ENCODE results near the gene ASCC2.

The ASCC2 gene

DNA sequence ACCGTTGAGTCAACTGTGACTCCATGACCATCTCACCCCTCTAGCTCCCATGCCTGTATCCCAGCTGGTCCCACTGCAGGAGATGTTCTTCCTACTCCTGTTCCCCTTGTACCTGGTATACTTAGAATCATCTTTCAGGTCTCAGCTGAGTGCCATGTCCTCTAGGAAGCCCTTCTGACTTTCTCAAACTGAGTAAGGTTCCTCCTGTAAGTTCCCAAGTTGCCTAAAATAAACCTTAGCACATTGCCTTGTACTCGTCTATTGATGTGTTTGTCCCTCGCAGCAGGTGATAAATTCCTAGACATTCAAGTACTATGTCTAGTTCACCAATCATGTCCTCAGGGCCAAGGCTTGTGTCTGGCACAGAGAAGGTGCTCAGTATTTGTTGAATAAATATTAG, 18.4 kb upstream of the ASCC2 start:
- H3K4me3 ChIP-seq (ENCODE audit: control insufficient read depth, low read depth, low read length): no peak overlapping the region
- TF ChIP-seq, protein P1, sequence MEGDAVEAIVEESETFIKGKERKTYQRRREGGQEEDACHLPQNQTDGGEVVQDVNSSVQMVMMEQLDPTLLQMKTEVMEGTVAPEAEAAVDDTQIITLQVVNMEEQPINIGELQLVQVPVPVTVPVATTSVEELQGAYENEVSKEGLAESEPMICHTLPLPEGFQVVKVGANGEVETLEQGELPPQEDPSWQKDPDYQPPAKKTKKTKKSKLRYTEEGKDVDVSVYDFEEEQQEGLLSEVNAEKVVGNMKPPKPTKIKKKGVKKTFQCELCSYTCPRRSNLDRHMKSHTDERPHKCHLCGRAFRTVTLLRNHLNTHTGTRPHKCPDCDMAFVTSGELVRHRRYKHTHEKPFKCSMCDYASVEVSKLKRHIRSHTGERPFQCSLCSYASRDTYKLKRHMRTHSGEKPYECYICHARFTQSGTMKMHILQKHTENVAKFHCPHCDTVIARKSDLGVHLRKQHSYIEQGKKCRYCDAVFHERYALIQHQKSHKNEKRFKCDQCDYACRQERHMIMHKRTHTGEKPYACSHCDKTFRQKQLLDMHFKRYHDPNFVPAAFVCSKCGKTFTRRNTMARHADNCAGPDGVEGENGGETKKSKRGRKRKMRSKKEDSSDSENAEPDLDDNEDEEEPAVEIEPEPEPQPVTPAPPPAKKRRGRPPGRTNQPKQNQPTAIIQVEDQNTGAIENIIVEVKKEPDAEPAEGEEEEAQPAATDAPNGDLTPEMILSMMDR (IDR thresholded peaks at IDR 0.05; ENCODE audit: control insufficient read depth, insufficient read depth, low read depth, low read length, missing control alignments): no peak
- no peak for DNase-seq (ENCODE audit: low read depth)

DNA sequence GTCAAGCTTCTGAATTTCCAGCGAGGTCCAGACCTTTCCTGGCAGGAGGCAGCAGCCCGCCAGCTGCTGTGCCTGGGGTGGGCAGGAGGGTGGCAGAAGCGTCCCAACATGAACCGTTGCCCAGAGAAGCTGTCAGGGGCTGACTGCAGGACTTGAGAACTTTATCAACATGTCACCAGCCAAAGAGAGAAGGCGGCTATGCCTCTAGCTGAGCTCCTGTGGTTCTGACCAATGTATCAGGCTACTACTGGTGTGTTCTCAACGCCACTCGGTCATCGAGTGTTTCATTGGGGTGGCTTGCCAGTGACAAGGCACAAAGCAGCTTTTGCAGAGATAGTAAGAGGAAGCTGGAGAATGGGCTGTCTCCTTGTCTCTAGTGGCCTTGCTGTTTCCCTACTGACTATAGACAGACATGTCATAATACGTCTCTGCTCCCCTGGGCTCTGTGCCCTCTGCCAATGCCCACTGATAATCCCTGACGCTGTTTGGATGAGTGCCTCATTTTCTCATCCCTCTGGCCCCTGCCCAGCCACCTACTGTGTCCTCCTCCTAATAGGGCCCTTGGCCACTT, 17.6 kb upstream of the ASCC2 start:
- TF ChIP-seq, protein P1 (IDR thresholded peaks at IDR 0.05; ENCODE audit: control insufficient read depth, insufficient read depth, low read depth, low read length, missing control alignments): no peak
- no peak for DNase-seq (ENCODE audit: low read depth)
- no peak overlapping the region for H3K4me3 ChIP-seq (ENCODE audit: control insufficient read depth, low read depth, low read length)

DNA sequence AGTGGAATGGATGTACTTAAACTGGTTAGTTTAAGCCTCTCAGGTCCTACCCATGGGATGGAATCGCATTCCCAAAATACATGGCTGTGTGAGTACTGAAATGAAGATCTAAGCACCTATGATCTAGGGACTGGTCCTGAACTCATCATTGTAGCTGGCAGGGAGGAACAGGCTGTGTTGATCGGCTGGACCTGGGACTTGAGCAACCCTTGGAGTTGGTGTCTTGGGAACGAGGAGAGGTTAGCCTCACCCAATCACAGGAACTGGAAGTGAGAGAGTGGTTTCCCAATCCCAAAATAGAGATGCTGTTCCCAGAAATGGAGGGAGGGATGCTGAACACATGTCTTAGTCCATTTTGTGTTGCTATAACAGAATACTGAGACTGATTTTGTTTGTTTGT, 16.4 kb upstream of the ASCC2 start:
- no peak for DNase-seq (ENCODE audit: low read depth)
- H3K4me3 ChIP-seq (ENCODE audit: control insufficient read depth, low read depth, low read length): no peak overlapping the region
- TF ChIP-seq, protein P1 (IDR thresholded peaks at IDR 0.05; ENCODE audit: control insufficient read depth, insufficient read depth, low read depth, low read length, missing control alignments): no peak

DNA sequence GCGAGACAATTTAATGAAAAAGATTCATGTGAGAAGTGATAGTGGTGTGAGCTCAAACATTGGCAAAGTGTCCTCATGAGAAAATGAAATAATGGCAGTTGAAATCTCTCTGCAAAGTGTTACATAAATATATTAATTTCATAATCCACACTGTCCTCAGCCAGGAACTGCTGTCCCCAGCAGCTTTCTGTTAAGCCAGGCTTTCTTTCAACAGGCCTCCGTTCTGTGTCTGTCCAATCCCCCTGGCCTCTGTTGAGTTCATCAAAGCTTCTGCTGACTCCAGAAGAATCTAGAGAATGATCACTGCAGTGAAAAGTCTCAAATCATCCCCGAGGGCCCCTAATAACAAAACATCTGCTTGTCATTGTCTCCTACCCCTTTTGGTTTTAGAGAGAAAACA, 10.0 kb upstream of the ASCC2 start:
- TF ChIP-seq, protein P1 (IDR thresholded peaks at IDR 0.05; ENCODE audit: control insufficient read depth, insufficient read depth, low read depth, low read length, missing control alignments): no peak
- no peak for DNase-seq (ENCODE audit: low read depth)
- H3K4me3 ChIP-seq (ENCODE audit: control insufficient read depth, low read depth, low read length): no peak overlapping the region

DNA sequence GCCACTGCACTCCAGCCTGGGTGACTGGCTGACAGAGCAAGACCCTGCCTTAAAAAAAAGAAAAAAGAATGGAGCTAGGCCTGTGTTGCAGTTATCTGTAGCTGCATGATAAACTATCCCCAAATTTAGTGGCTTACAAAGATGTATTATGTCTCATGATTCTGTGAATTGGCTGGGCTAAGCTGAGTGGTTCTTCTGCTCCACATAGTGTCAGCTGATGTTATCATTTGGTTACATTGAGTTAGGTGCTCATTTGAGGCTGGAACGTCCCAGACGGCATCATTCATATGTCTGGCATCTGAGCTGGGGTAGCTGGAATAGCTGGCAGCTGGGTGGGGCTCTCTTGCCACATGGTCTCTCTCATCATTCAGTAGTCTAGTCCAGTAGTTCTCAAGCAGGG, 8.2 kb upstream of the ASCC2 start:
- TF ChIP-seq, protein P1 (IDR thresholded peaks at IDR 0.05; ENCODE audit: control insufficient read depth, insufficient read depth, low read depth, low read length, missing control alignments): no peak
- DNase-seq (ENCODE audit: low read depth): no peak
- H3K4me3 ChIP-seq (ENCODE audit: control insufficient read depth, low read depth, low read length): no peak overlapping the region

DNA sequence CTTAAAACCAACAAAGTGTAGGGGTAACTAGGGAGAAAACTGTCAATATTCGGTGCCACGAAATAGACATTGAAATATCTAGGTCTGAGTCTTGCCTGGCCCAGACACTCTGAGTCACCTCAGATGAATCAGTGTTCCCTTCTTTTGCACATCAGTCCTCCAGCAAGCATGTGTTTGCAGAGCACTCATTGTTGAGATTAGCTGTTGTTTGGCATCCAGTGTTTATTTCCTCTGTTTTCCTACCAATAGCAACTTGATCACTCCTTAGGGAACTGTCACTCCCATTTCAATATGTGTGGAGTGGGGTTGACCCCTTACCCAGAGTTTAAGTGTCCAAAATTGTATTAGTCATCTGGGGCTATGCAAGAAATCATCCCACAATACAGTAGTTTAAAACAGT, 4.7 kb upstream of the ASCC2 start:
- peak; percentile 58 for DNase-seq (ENCODE audit: low read depth)
- no peak overlapping the region for H3K4me3 ChIP-seq (ENCODE audit: control insufficient read depth, low read depth, low read length)
- TF ChIP-seq, protein P1 (IDR thresholded peaks at IDR 0.05; ENCODE audit: control insufficient read depth, insufficient read depth, low read depth, low read length, missing control alignments): no peak

DNA sequence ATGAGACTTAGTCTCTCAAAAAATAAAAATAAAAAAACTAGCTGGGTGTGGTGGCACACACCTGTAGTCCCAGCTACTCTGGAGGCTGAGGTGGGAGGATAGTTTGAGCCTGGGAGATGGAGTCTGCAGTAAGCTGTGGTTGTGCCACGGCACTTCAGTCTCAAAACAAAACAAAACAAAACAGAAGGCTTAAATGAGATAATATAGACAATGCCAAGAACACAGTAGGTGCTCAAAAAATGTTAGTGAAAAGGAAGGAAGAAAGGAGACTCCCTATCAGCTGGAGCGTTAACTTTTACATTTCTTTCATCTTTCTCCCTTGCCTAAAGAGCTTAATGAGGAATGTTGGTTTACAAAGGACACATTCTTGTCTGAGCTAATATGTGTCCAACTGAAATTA, 4.1 kb upstream of the ASCC2 start:
- no peak for DNase-seq (ENCODE audit: low read depth)
- no peak overlapping the region for H3K4me3 ChIP-seq (ENCODE audit: control insufficient read depth, low read depth, low read length)
- TF ChIP-seq, protein P1 (IDR thresholded peaks at IDR 0.05; ENCODE audit: control insufficient read depth, insufficient read depth, low read depth, low read length, missing control alignments): no peak

Data from AG09309 (cell line).